ENCODE results near the gene FRG2C. TPM values are rescaled to one million over a fixed set of nuclear protein-coding genes. Genes with fewer than 3 reads are reported as not detected.

FRG2C gene
- total RNA-seq, 4 donors from 2014 or later: not detected

DNA sequence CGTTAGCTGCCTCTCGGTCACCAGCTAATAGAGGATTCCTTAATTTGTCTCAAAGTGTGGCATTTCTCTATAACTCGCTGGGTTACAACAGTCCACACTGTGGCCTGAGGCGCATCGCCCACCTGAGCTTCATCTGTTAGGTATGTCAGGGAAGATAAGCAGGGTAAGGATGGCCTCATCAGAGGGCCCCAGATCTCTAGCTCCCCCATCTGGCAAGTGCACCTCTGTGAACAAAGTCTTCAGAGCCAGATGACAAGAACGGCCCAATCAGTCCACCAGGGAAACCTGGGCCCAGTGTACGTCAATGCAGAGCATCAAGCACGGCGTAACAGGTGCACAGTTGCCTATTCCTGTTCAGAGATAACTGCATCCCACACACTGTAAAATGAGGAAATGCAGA lies 23.2 kb downstream of the FRG2C start:
- no peak for DNase-seq
- intact Hi-C loops (cut with DNase I; ENCODE audit: low total_unique reads) (no loop called here), in situ Hi-C loops (cut with MboI; ENCODE audit: low sequenced_read_pairs in 4 of 4) (no loop called here)
- ATAC-seq: no peak
- Histone ChIP-seq H3K9me3 (no peaks in the 10 kb centered on the region), H3K27ac (no peak overlapping the region), H3K27me3 (no peaks in the 10 kb centered on the region), H3K4me1 (no peaks in the 10 kb centered on the region), H3K4me3 (no peak overlapping the region), H3K36me3 (no peaks in the 10 kb centered on the region)
- no peak for TF ChIP-seq POLR2A (IDR thresholded peaks at IDR 0.05)
- TF ChIP-seq CTCF (IDR thresholded peaks at IDR 0.05 in 4 of 5, conservative IDR thresholded peaks at IDR 0.05 in 1 of 5): no peak

DNA sequence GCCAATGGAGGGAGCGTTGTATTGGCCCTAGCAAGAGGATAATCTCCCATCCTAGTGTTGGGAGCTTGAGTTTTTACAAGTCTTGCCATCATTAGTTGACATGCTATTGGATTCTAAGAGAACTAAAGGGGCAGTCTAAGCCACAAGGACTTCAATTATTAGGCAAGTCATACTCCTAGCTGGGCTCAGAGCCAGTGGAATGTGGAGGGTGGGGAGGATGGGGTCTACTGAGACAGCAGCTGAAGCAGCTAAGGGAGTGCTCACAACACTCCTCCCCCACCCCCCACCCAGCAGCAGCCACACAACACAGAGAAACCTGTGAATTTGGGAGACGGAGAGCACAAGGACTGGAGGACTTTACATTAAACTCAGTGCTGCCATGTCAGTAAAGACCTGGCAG lies 27.9 kb downstream of the FRG2C start:
- Histone ChIP-seq H3K27me3 (no peaks in the 10 kb centered on the region), H3K9me3 (no peaks in the 10 kb centered on the region), H3K36me3 (no peaks in the 10 kb centered on the region), H3K27ac (no peak overlapping the region), H3K4me1 (no peaks in the 10 kb centered on the region), H3K4me3 (no peak overlapping the region)
- ATAC-seq (no peak), DNase-seq (no peak)
- TF ChIP-seq POLR2A (IDR thresholded peaks at IDR 0.05) (no peak), CTCF (IDR thresholded peaks at IDR 0.05 in 4 of 5, conservative IDR thresholded peaks at IDR 0.05 in 1 of 5) (no peak)
- intact Hi-C loops (cut with DNase I; ENCODE audit: low total_unique reads): no loop called here
- in situ Hi-C loops (cut with MboI; ENCODE audit: low sequenced_read_pairs in 4 of 4): no loop called here

MicroRNA genes within 50 kb of the gene (microRNA counts, 767-probe panel; counts per million panel counts)
- 356 to 448 counts per million in 2 donors for microRNA hsa-miR-1324

Small RNA genes within 50 kb of the gene (microRNA-seq; reads per million reads assigned to microRNA genes)
- gene MIR1324 (ENCODE audit: borderline replicate concordance in 2 of 2): 0 reads per million in 2 donors

Other genes starting within 250 kb of the FRG2C start
- gene ZNF717, start 121.2 kb downstream of the FRG2C start, total RNA-seq: 1 to 10 TPM; 2.0 to 4.3 (median 2.2) TPM